Osteoblast (primary cell): ENCODE measurements around the gene STARD5. TPM values are rescaled to one million over a fixed set of nuclear protein-coding genes. Genes with fewer than 3 reads are reported as not detected.

Experiments
- DNase-seq: peaks from one replicate; pipeline ENCODE4 v3.0.0; 2011; ENCODE audit warnings: low spot score, mixed read lengths; ENCODE audit not compliant: insufficient read length; ENCODE audit errors: missing footprints
- H2AFZ ChIP-seq: 2 replicates; pipeline ENCODE4 v1.6.0; 2011; ENCODE audit warnings: mild to moderate bottlenecking, low read length
- H3K27ac ChIP-seq: 2 replicates; pipeline ENCODE4 v1.5.1; 2011; ENCODE audit warnings: mild to moderate bottlenecking, low read depth, low read length, moderate library complexity
- H3K27me3 ChIP-seq: 2 replicates; pipeline ENCODE4 v1.6.0; 2012; ENCODE audit warnings: mild to moderate bottlenecking, control low read depth, inconsistent platforms, low read length, moderate library complexity; ENCODE audit not compliant: insufficient read depth
- H3K36me3 ChIP-seq: 2 replicates; pipeline ENCODE4 v1.5.1; 2011; ENCODE audit warnings: mild to moderate bottlenecking, low read length, control low read depth, moderate library complexity; ENCODE audit not compliant: insufficient read depth
- H3K4me1 ChIP-seq: 2 replicates; pipeline ENCODE4 v1.5.1; 2011; ENCODE audit warnings: mild to moderate bottlenecking, low read length, control low read depth, moderate library complexity; ENCODE audit not compliant: insufficient read depth
- H3K4me2 ChIP-seq: 2 replicates; pipeline ENCODE4 v1.6.0; 2011; ENCODE audit warnings: mild to moderate bottlenecking, low read length; ENCODE audit not compliant: insufficient read depth
- H3K4me3 ChIP-seq: fragments of 200-600 bp; sonication (generic); 3 replicates; pipeline ENCODE4 v1.5.1; 2012; ENCODE audit warnings: mild to moderate bottlenecking, low read length, inconsistent platforms; ENCODE audit not compliant: insufficient read depth
- H3K79me2 ChIP-seq: 2 replicates; pipeline ENCODE4 v1.6.0; 2012; ENCODE audit warnings: mild to moderate bottlenecking, low read length, control low read depth, inconsistent platforms; ENCODE audit not compliant: insufficient read depth
- H3K9me3 ChIP-seq: 2 replicates; pipeline ENCODE4 v1.5.1; 2011; ENCODE audit warnings: low read depth, low read length, control low read depth
- H4K20me1 ChIP-seq: 2 replicates; pipeline ENCODE4 v1.6.0; 2012; ENCODE audit warnings: mild to moderate bottlenecking, low read length, control low read depth; ENCODE audit not compliant: insufficient read depth
- CTCF ChIP-seq: IDR thresholded peaks from 2 replicates; pipeline ENCODE4 v1.5.1; 2011; ENCODE audit warnings: mild to moderate bottlenecking, low read depth, low read length, moderate library complexity; ENCODE audit errors: extremely low read depth
- total RNA-seq: library from RNA; depleted of rRNA; stranded (reverse); fragments of >200 nt; gene quantifications from 2 replicates; pipeline ENCODE4 v1.2.3, GENCODE V29; 2012

STARD5 gene
- total RNA-seq, 1 donor: 6.5 TPM

- H2AFZ ChIP-seq: no peak overlapping the region
- H3K4me1 ChIP-seq: no peaks in the 10 kb centered on the region
- no peaks in the 10 kb centered on the region for H3K79me2 ChIP-seq
- peaks cover 2% of the 10 kb centered on the region for H3K27me3 ChIP-seq
- no peaks in the 10 kb centered on the region for H3K9me3 ChIP-seq
- H3K27ac ChIP-seq: no peak overlapping the region
- no peak overlapping the region for H3K4me3 ChIP-seq
- H3K4me2 ChIP-seq: no peak overlapping the region
- no peaks in the 10 kb centered on the region for H4K20me1 ChIP-seq
- DNase-seq: no peak
- H3K36me3 ChIP-seq: no peaks in the 10 kb centered on the region
- no peak for TF ChIP-seq CTCF
Measured at GRCh38 chr15:81360491-81360890, 36.5 kb upstream of the STARD5 start.

GRCh38 chr15:81358248-81358647 lies 34.3 kb upstream of the STARD5 start:
- no peak for TF ChIP-seq CTCF
- H3K79me2 ChIP-seq: no peaks in the 10 kb centered on the region
- no peaks in the 10 kb centered on the region for H3K4me1 ChIP-seq
- H2AFZ ChIP-seq: no peak overlapping the region
- no peak overlapping the region for H3K27ac ChIP-seq
- peaks cover 5% of the 10 kb centered on the region for H3K27me3 ChIP-seq
- DNase-seq: no peak
- no peak overlapping the region for H3K4me2 ChIP-seq
- H3K4me3 ChIP-seq: no peak overlapping the region
- H3K36me3 ChIP-seq: no peaks in the 10 kb centered on the region
- H4K20me1 ChIP-seq: no peaks in the 10 kb centered on the region
- no peaks in the 10 kb centered on the region for H3K9me3 ChIP-seq

- Histone ChIP-seq H4K20me1 (no peaks in the 10 kb centered on the region), H3K27me3 (peaks cover 5% of the 10 kb centered on the region), H3K27ac (no peak overlapping the region), H3K36me3 (no peaks in the 10 kb centered on the region), H3K4me3 (no peak overlapping the region), H3K79me2 (no peaks in the 10 kb centered on the region), H2AFZ (no peak overlapping the region), H3K4me1 (no peaks in the 10 kb centered on the region), H3K9me3 (no peaks in the 10 kb centered on the region), H3K4me2 (no peak overlapping the region)
- no peak for TF ChIP-seq CTCF
- no peak for DNase-seq
Measured at GRCh38 chr15:81357180-81357686, 33.3 kb upstream of the STARD5 start.

GRCh38 chr15:81356252-81356651 lies 32.3 kb upstream of the STARD5 start:
- no peak for TF ChIP-seq CTCF
- DNase-seq: no peak
- Histone ChIP-seq H3K36me3 (no peaks in the 10 kb centered on the region), H3K27ac (no peak overlapping the region), H3K79me2 (no peaks in the 10 kb centered on the region), H4K20me1 (no peaks in the 10 kb centered on the region), H3K27me3 (peaks cover 5% of the 10 kb centered on the region), H3K4me3 (no peak overlapping the region), H3K4me2 (no peak overlapping the region), H3K9me3 (no peaks in the 10 kb centered on the region), H3K4me1 (no peaks in the 10 kb centered on the region), H2AFZ (no peak overlapping the region)
